Adrenal gland (tissue), 12 donors: ENCODE data around the gene SSR2. TPM values are rescaled to one million over a fixed set of nuclear protein-coding genes. Genes with fewer than 3 reads are reported as not detected.
A peak's percentile ranks its signal among the peaks of the same experiment; 100 is the strongest.

Experiments
- DNase-seq, 7 donors: peaks; one replicate each; pipeline ENCODE4 v3.0.0-alpha.2; 2019 to 2020
- H3K27ac ChIP-seq, 5 donors: fragments of 200-600 bp; sonication (generic) in 4 of 5; 1 replicate in 3 of 5; 2 replicates in 2 of 5; pipeline versions ENCODE4 v1.5.1 to v1.8.0; 2016 to 2020; ENCODE audit warnings: mild to moderate bottlenecking in 1 of 5
- H3K27me3 ChIP-seq: fragments of 200-600 bp; 2 replicates; pipeline ENCODE4 v1.8.0; 2021
- H3K36me3 ChIP-seq, 2 donors: fragments of 200-600 bp; replicated peaks in 1 of 2; 1 replicate in 1 of 2; 2 replicates in 1 of 2; pipeline versions ENCODE4 v1.5.1 to v1.8.0; 2018 to 2022
- H3K4me1 ChIP-seq, 2 donors: fragments of 200-600 bp; replicated peaks in 1 of 2; 1 replicate in 1 of 2; 2 replicates in 1 of 2; pipeline versions ENCODE4 v1.5.1 to v1.8.0; 2018 to 2021
- H3K4me3 ChIP-seq, 4 donors: fragments of 200-600 bp; sonication (generic) in 3 of 4; one replicate each; pipeline ENCODE4 v1.5.1; 2016 to 2018
- H3K9me3 ChIP-seq, 3 donors: fragments of 200-600 bp; sonication (generic) in 1 of 3; replicated peaks in 1 of 3; 1 replicate in 2 of 3; 2 replicates in 1 of 3; pipeline versions ENCODE4 v1.5.1 to v1.8.0; 2016 to 2021
- POLR2A ChIP-seq, 2 donors: fragments of 450-650 bp; IDR thresholded peaks; one replicate each; pipeline ENCODE4 v1.6.1; 2017; ENCODE audit warnings: antibody characterized with exemption in 2 of 2, mild to moderate bottlenecking in 2 of 2, moderate library complexity in 1 of 2
- WGBS, 4 donors: extraction: QIAGEN DNeasy Blood & Tissue Kit in 2 of 4; methylation state at CpG; one replicate each; pipeline versions ENCODE4 v1.1.5 to v1.1.7; 2013 to 2017; 5-methylcytosine and 5-hydroxymethylcytosine counted together
- intact Hi-C, 2 donors: fragments of 100-400 bp; cut with DNase I; formaldehyde crosslinking; loops; one replicate each; pipeline versions ENCODE4 v1.14.1 to v1.15.0; 2022 to 2023
- polyA plus RNA-seq, 3 donors: library from polyadenylated mRNA; stranded (reverse); fragments of 200-250 nt in 2 of 3; fragments of 350-450 nt in 1 of 3; fragmentation: Illumina TruSeq in 1 of 3; extraction: RNeasy Lipid Tissue Mini Kit (QIAGEN cat#74804) in 1 of 3; gene quantifications; one replicate each; pipeline ENCODE4 v1.2.3, GENCODE V29; 2013 to 2014
- total RNA-seq, 9 donors: library from RNA; depleted of rRNA in 4 of 9; stranded (reverse); fragments of >200 nt in 4 of 9; fragments of 120-200 nt in 1 of 9; fragmentation: NEBNext Ultra II Directional in 1 of 9; extraction: Animal tissue kit (Norgen Biotek cat#: 25700) in 1 of 9; gene quantifications; one replicate each; pipeline versions ENCODE4 v1.1.0 to v1.2.4, GENCODE V29; 2013 to 2023
- TF ChIP-seq, protein P1 (sequence below), 6 experiments: fragments of 450-650 bp in 4 of 6; fragments of 200-600 bp in 2 of 6; sonication (generic) in 1 of 6; IDR thresholded peaks; 1 replicate in 5 of 6; 2 replicates in 1 of 6; pipeline versions ENCODE4 v1.5.1 to v1.8.0; 2016 to 2021; ENCODE audit warnings: antibody characterized with exemption in 6 of 6, mild to moderate bottlenecking in 2 of 6, moderate library complexity in 1 of 6
- donor health status: healthy with polysubstance abuse.
- donor health status: Bipolar disorder and iron deficiency.
- donor health status: DM: yes; HTN: yes; CAD: no.
- donor health status: DM: no; HTN: no; CAD: no.
- donor health status: DM: no; HTN: no; CAD: no.
- donor health status: DM: yes; HTN: yes; CAD: no.

Gene SSR2
- total and polyA plus RNA-seq, 12 donors, result 164 to 724 (median 354) TPM

DNA sequence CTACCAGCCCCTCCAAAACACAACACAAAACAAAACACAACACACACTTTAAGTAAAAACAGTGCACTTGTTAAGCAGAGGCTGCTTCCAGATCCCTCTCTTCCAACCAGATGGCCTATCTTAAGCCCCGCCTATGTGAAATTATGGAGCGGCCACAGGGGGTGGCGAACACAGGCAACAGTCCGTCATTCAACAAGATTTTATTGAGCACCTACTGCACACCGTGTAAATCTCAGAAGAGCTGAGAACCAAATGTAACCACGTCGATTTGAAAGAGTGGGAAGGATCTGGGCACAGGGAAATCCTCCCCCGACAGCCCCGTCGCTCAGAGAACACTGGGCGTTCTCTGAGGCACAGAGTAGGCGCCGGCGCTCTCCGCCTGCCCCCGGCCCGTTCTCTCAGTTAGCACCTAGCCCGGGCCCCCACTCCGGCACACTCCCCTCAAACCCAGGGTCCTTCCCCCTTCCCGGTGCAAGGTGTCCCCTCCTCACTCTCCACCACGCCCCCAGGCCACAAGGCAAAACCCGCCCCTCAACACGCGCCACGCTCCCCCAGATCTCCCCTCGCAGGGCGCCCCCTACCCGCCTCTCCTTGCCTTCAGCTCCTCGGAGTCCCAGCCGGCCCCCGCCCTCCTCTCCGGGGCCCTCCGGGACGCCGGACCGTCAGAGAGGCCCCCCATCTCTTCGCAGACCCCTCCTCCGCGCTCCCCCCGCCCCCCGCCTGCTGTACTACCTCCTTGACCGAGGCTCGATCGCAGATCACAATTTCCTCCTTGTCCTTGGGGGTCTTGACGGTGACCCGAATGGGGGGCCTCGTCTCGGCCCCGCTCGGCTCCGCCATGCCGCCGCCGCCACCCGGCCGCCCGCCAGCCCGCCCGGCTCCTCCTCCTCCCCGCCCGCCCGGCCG lies 32.4 kb upstream of the SSR2 start:
- Histone ChIP-seq H3K36me3 (peaks cover 0 to 1% of the 10 kb centered on the region in 2 donors), H3K4me3 (peak overlapping the region; percentile 40 to 73 (median 57)), H3K27ac (peak overlapping the region in 3 of 5 donors; percentile 38 to 92 (median 48)), H3K9me3 (no peaks in the 10 kb centered on the region), H3K4me1 (peaks cover 0 to 22% of the 10 kb centered on the region in 2 donors), H3K27me3 (no peaks in the 10 kb centered on the region)
- 0 to 1% (median 1%) methylated on average over 21 to 53 of the region's 63 CpGs for WGBS, 4 donors
- intact Hi-C loops, result no loop called here
- TF ChIP-seq, protein P1, sequence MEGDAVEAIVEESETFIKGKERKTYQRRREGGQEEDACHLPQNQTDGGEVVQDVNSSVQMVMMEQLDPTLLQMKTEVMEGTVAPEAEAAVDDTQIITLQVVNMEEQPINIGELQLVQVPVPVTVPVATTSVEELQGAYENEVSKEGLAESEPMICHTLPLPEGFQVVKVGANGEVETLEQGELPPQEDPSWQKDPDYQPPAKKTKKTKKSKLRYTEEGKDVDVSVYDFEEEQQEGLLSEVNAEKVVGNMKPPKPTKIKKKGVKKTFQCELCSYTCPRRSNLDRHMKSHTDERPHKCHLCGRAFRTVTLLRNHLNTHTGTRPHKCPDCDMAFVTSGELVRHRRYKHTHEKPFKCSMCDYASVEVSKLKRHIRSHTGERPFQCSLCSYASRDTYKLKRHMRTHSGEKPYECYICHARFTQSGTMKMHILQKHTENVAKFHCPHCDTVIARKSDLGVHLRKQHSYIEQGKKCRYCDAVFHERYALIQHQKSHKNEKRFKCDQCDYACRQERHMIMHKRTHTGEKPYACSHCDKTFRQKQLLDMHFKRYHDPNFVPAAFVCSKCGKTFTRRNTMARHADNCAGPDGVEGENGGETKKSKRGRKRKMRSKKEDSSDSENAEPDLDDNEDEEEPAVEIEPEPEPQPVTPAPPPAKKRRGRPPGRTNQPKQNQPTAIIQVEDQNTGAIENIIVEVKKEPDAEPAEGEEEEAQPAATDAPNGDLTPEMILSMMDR (IDR thresholded peaks at IDR 0.05), result peak in 4 of 6 experiments; percentile 2 to 35 (median 24)
- TF ChIP-seq POLR2A (IDR thresholded peaks at IDR 0.05), result peak in 1 of 2 donors; percentile 8
- DNase-seq, result peak; percentile 48 to 67 (median 60)

DNA sequence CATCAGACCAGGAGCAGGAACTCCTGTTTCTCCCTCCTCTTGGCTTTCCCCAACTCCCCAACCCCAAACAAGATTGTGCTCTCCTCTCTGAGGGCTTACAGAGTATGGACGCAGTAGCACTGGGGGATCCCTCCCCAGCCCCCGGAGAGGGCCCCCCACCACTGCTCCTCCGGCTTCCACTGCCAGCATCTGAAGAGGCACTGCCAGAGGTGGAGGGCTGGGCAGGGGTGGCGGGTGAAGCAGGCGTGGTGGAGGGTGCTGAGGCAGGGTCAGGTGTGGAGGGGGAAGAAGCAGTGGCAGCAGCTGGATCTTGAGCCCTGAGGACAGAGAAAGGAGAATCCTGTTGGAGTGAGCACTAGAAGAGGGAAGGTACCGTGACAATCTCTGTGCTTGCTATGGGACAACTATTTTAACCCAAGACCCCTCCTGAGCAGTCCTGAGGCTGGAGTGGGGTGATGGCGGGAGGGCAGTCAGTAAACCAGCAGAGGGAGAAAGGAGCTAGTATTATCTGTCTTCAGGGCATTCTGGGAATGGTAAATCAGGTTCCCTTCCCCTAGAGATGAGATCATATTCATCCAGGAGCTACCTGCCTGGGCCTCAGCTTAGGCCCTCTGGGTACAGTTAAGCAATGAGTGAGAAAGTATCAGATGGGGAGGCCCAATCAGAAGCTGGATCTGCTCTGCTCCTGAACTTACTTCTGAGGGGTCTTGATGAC lies 30.4 kb upstream of the SSR2 start:
- Histone ChIP-seq H3K9me3 (no peaks in the 10 kb centered on the region), H3K4me1 (peaks cover 0 to 18% of the 10 kb centered on the region in 2 donors), H3K27me3 (no peaks in the 10 kb centered on the region), H3K27ac (no peak overlapping the region), H3K4me3 (no peak overlapping the region), H3K36me3 (peaks cover 0 to 4% of the 10 kb centered on the region in 2 donors)
- no peak for DNase-seq
- intact Hi-C loops, result no loop called here
- WGBS, 4 donors, result 88 to 96% (median 93%) methylated on average over 6 to 7 of the region's 7 CpGs
- TF ChIP-seq, protein P1 (IDR thresholded peaks at IDR 0.05), result no peak
- TF ChIP-seq POLR2A (IDR thresholded peaks at IDR 0.05), result no peak

DNA sequence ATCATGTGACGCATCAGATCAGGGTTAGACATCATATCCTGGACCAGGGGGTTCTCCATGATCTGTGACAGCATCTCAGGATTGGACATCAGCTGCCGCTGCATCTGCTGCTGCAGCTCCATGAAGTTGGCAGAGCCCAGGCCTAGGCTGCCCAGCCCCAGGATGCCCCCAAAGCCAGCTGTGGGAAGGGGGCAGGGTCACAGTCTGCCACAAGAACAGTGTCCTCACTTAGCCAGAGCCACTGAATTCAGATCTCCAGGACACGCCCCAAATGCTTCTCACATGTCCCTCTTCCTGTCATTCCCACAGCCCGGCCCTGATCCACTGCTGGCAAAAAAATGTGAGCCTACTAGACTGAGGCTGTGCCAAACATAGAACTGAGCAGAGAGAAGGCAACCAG lies 29.6 kb upstream of the SSR2 start:
- H3K4me3 ChIP-seq, result no peak overlapping the region
- intact Hi-C loops, result no loop called here
- no peaks in the 10 kb centered on the region for H3K9me3 ChIP-seq
- peaks cover 0 to 6% of the 10 kb centered on the region in 2 donors for H3K36me3 ChIP-seq
- H3K4me1 ChIP-seq, result peaks cover 0 to 10% of the 10 kb centered on the region in 2 donors
- 73 to 86% (median 81%) methylated on average over 3 to 4 of the region's 4 CpGs for WGBS, 4 donors
- TF ChIP-seq, protein P1 (IDR thresholded peaks at IDR 0.05), result no peak
- no peak for TF ChIP-seq POLR2A (IDR thresholded peaks at IDR 0.05)
- no peak overlapping the region for H3K27ac ChIP-seq
- H3K27me3 ChIP-seq, result no peaks in the 10 kb centered on the region
- DNase-seq, result peak in 1 of 7 donors; percentile 12

DNA sequence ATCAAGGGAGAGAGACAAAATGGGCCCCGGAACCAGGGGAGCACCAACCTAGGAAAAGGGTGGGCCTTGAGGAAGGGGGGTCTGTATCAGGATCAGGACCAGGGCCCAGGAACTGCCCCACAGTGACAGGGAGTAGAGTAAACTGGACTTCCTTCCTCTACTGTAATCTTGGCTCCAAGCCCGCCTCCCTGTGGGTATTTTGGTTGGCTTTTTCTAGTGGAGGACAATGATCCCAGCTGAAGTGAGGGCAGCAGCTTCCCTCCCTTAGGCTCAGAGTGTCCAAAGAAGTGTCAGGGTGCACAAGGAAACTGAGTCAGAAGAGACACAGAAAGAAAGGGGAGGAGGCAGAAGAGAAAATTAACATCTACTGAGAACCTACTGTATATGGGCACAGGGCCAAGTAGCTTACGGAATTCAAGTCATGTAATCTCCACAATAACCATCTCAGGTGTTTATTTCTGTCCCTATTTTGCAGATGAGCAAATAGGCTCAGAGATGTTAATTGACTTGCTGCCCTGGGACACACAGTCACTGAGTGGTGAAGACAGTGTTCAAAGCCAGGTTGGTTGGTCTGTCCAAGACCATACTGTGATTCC lies 28.0 kb upstream of the SSR2 start:
- Histone ChIP-seq H3K9me3 (no peaks in the 10 kb centered on the region), H3K4me1 (peaks cover 0 to 6% of the 10 kb centered on the region in 2 donors), H3K27me3 (no peaks in the 10 kb centered on the region), H3K36me3 (peaks cover 0 to 6% of the 10 kb centered on the region in 2 donors), H3K27ac (no peak overlapping the region), H3K4me3 (no peak overlapping the region)
- intact Hi-C loops, result no loop called here
- 80 to 100% (median 87%) methylated on average over 2 to 3 of the region's 3 CpGs for WGBS, 4 donors
- TF ChIP-seq POLR2A (IDR thresholded peaks at IDR 0.05), result no peak
- TF ChIP-seq, protein P1 (IDR thresholded peaks at IDR 0.05), result no peak
- peak in 1 of 7 donors; percentile 16 for DNase-seq
